ENCODE results near the gene PRM3.

- TF ChIP-seq, protein P1, sequence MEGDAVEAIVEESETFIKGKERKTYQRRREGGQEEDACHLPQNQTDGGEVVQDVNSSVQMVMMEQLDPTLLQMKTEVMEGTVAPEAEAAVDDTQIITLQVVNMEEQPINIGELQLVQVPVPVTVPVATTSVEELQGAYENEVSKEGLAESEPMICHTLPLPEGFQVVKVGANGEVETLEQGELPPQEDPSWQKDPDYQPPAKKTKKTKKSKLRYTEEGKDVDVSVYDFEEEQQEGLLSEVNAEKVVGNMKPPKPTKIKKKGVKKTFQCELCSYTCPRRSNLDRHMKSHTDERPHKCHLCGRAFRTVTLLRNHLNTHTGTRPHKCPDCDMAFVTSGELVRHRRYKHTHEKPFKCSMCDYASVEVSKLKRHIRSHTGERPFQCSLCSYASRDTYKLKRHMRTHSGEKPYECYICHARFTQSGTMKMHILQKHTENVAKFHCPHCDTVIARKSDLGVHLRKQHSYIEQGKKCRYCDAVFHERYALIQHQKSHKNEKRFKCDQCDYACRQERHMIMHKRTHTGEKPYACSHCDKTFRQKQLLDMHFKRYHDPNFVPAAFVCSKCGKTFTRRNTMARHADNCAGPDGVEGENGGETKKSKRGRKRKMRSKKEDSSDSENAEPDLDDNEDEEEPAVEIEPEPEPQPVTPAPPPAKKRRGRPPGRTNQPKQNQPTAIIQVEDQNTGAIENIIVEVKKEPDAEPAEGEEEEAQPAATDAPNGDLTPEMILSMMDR (IDR thresholded peaks at IDR 0.05; ENCODE audit: low read depth, low read length): no peak
- no peak for TF ChIP-seq MAX (IDR thresholded peaks at IDR 0.05; ENCODE audit: low read depth, low read length)
Measured at GRCh38 chr16:11264155-11264832, 9.1 kb downstream of the PRM3 start.
